HTR-8/SVneo (cell line): ENCODE measurements around the gene OR11H12.
"Not testable (repeated sequence)": the region's sequence is repeated elsewhere in the genome, so short reads cannot be mapped to it uniquely, and the experiment has no call there.

Experiments used
- DNase-seq: peaks from one replicate; pipeline ENCODE4 v3.0.0; 2011; ENCODE audit warnings: low spot score, mixed read lengths; ENCODE audit not compliant: insufficient read length
- FAIRE-seq: peaks from 2 replicates; lab custom pipeline; 2011; peaks lifted over from hg19 to GRCh38; lab: Jason Lieb, UNC

The OR11H12 gene

GRCh38 chr14:18600817-18601216 lies at the start of gene OR11H12:
Gene OR11H12, plus strand, starts transcription at chr14:18601117. Its CDS starts 0 bp downstream, at chr14:18601117.
- FAIRE-seq, DNase-seq: not testable (repeated sequence)

- FAIRE-seq, DNase-seq: not testable (repeated sequence)
These were observed 18.0 kb upstream of the OR11H12 start for GRCh38 chr14:18582908-18583307.

- FAIRE-seq, DNase-seq: not testable (repeated sequence)
These were observed 25.8 kb downstream of the OR11H12 start for GRCh38 chr14:18626610-18627213.

GRCh38 chr14:18636066-18636465 lies 35.1 kb downstream of the OR11H12 start:
- not testable (repeated sequence) for DNase-seq, FAIRE-seq

GRCh38 chr14:18638032-18638431 lies 37.1 kb downstream of the OR11H12 start:
- not testable (repeated sequence) for DNase-seq, FAIRE-seq

GRCh38 chr14:18638785-18639184 lies 37.9 kb downstream of the OR11H12 start:
- not testable (repeated sequence) for FAIRE-seq

GRCh38 chr14:18646075-18646730 lies 45.3 kb downstream of the OR11H12 start:
- FAIRE-seq, DNase-seq: not testable (repeated sequence)

More at GRCh38 chr14:18638785-18639184, 37.9 kb downstream of the OR11H12 start:
- not testable (repeated sequence) for DNase-seq
